PFSK-1 (cell line): ENCODE results near the gene FAM83D.

Experiments
- FOXP2 ChIP-seq: optimal IDR thresholded peaks from 2 replicates; pipeline ENCODE3; 2011; ENCODE audit warnings: borderline replicate concordance, control low read depth, inconsistent platforms; ENCODE audit not compliant: insufficient read depth; ENCODE audit errors: extremely low read length, extremely low read depth
- POLR2AphosphoS5 ChIP-seq: IDR thresholded peaks from 2 replicates; pipeline ENCODE4 v1.6.1; 2012; ENCODE audit warnings: low read depth, mild to moderate bottlenecking, control low read depth, low read length, moderate library complexity
- REST ChIP-seq, 2 experiments: IDR thresholded peaks; 2 replicates each; pipeline versions ENCODE4 v1.6.1 to v1.8.0; 2011 to 2012; ENCODE audit warnings: low read depth in 2 of 2, low read length in 2 of 2, control low read depth in 1 of 2, inconsistent platforms in 1 of 2, mild to moderate bottlenecking in 1 of 2, moderate library complexity in 1 of 2; ENCODE audit not compliant: insufficient read depth in 1 of 2
- SIN3A ChIP-seq: IDR thresholded peaks from 2 replicates; pipeline ENCODE4 v1.6.1; 2012; ENCODE audit warnings: mild to moderate bottlenecking, low read length, moderate library complexity, borderline replicate concordance; ENCODE audit not compliant: insufficient read depth
- TAF1 ChIP-seq: IDR thresholded peaks from 2 replicates; pipeline ENCODE4 v1.6.1; 2012; ENCODE audit warnings: low read length, control low read depth, borderline replicate concordance; ENCODE audit not compliant: insufficient read depth

The FAM83D gene

GRCh38 chr20:38957235-38957876 lies 31.1 kb downstream of the FAM83D start:
- no peak for TF ChIP-seq FOXP2
- no peak for TF ChIP-seq TAF1

GRCh38 chr20:38957915-38958485 lies 31.8 kb downstream of the FAM83D start:
- no peak for TF ChIP-seq TAF1
- TF ChIP-seq FOXP2: no peak
- TF ChIP-seq REST (IDR thresholded peaks at IDR 0.05; ENCODE audit: insufficient read depth in 1 of 2, low read depth in 2 of 2, low read length in 2 of 2): no peak
- TF ChIP-seq POLR2AphosphoS5: no peak
- TF ChIP-seq SIN3A: no peak

- no peak for TF ChIP-seq POLR2AphosphoS5
- no peak for TF ChIP-seq TAF1
- no peak for TF ChIP-seq REST (IDR thresholded peaks at IDR 0.05; ENCODE audit: insufficient read depth in 1 of 2, low read depth in 2 of 2, low read length in 2 of 2)
- no peak for TF ChIP-seq FOXP2
- no peak for TF ChIP-seq SIN3A
These were observed 35.4 kb downstream of the FAM83D start for GRCh38 chr20:38961530-38962043.

GRCh38 chr20:38962044-38962927 lies 36.1 kb downstream of the FAM83D start, which contains the start of gene DHX35:
Gene DHX35, plus strand, starts transcription at chr20:38962344. Its CDS starts 24 bp downstream, at chr20:38962368.
- TF ChIP-seq FOXP2 (peak; percentile 73), POLR2AphosphoS5 (peak; percentile 58; the same call in 1 of the 2 replicates), SIN3A (no peak), REST (IDR thresholded peaks at IDR 0.05; ENCODE audit: insufficient read depth in 1 of 2, low read depth in 2 of 2, low read length in 2 of 2) (no peak), TAF1 (peak; percentile 59; the same call in 1 of the 2 replicates)

GRCh38 chr20:38962928-38963401 lies 36.7 kb downstream of the FAM83D start:
- no peak for TF ChIP-seq FOXP2
- no peak for TF ChIP-seq TAF1
- TF ChIP-seq SIN3A: no peak
- TF ChIP-seq POLR2AphosphoS5: no peak
- TF ChIP-seq REST (IDR thresholded peaks at IDR 0.05; ENCODE audit: insufficient read depth in 1 of 2, low read depth in 2 of 2, low read length in 2 of 2): no peak
